Activated CD8-positive, alpha-beta memory T cell treated with anti-CD3 and anti-CD28 coated beads, Interleukin-2, amount 10 ng/mL, durations not matched to agents 7 days and 5 days (primary cell): ENCODE results near the gene ZNF618. TPM values are rescaled to one million over a fixed set of nuclear protein-coding genes. Genes with fewer than 3 reads are reported as not detected.

Source experiments
- ATAC-seq: fragments of 150-1000 bp; cut with Tn5 transposase; one replicate; pipeline ENCODE4 v1.10.0; 2021; ENCODE audit warnings: moderate library complexity
- CTCF ChIA-PET: fragments of 350-600 bp; sonication (Branson Sonifier 250); formaldehyde crosslinking; loops from one replicate; lab custom pipeline; 2021; ENCODE audit warnings: antibody characterized with exemption; lab: Charles Lee
- DNase-seq: peaks from one replicate; pipeline ENCODE4 v3.0.0-alpha.2; 2020
- H3K27ac Mint-ChIP-seq: one replicate; pipeline ENCODE4 v1.8.0; 2021; ENCODE audit warnings: mild to moderate bottlenecking, mixed read lengths
- H3K27me3 Mint-ChIP-seq: one replicate; pipeline ENCODE4 v1.8.0; 2021; ENCODE audit warnings: mixed read lengths
- H3K36me3 Mint-ChIP-seq: one replicate; pipeline ENCODE4 v1.8.0; 2021; ENCODE audit warnings: mild to moderate bottlenecking, mixed read lengths
- H3K4me1 Mint-ChIP-seq: one replicate; pipeline ENCODE4 v1.8.0; 2021; ENCODE audit warnings: mixed read lengths
- H3K4me3 Mint-ChIP-seq: one replicate; pipeline ENCODE4 v1.8.0; 2021; ENCODE audit warnings: mild to moderate bottlenecking, moderate library complexity, mixed read lengths
- H3K9me3 Mint-ChIP-seq: one replicate; pipeline ENCODE4 v1.8.0; 2022; ENCODE audit warnings: low read depth, mixed read lengths
- total RNA-seq, 2 experiments: library from RNA; stranded (reverse); gene quantifications; one replicate each; pipeline ENCODE4 v1.2.3, GENCODE V29; 2021

ZNF618 gene
- total RNA-seq, 2 experiments from 2014 or later: 0.54 to 0.79 TPM

DNA sequence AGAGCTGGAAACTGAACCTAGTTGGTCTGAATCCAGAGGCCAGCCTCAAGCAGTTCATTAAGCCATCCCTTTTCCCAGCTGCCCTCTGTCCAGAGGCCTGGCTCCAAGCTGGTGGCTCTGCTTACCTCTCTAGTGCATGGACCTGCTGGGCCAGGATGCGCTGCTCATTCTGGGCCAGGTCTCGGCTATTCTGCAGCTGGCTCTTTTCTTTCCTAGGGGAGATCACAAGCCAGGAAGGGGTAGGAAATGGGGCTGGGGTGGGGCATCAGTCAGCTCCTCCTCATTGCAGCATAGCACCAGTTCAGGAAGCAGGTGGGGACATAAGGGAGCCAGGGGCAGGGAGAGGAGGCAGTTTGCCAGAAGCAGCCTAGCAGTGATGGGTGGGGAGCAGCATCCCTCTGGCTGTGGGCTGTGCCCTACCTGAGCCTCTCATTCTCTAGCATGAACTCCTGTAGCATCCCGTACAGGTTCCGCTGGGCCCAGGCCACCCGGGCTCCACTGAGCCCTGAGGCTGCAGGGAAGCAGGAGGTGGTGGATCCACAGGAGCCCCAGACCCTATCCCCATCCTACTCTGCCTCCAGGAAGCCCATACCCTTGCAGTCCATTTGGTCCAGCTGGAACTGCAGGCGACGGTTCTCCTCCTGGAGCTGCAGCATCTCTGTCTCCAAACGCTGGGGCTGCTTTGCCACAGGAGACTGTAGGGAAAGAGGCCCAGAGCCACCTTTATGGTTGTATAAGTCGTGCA, 217.8 kb downstream of the ZNF618 start:
- Mint-ChIP-seq H3K4me1 (no peaks in the 10 kb centered on the region), H3K9me3 (no peaks in the 10 kb centered on the region), H3K27ac (no peak overlapping the region), H3K36me3 (no peaks in the 10 kb centered on the region), H3K27me3 (peaks cover 24% of the 10 kb centered on the region), H3K4me3 (no peak overlapping the region)
- no peak for DNase-seq
- CTCF ChIA-PET: interaction anchor here (0.6 to 2.6 kb wide), 2 partner anchors 11 to 180 kb away, joined by 3 to 11 read pairs; no protein-coding TSS in a partner anchor
- ATAC-seq: no peak

DNA sequence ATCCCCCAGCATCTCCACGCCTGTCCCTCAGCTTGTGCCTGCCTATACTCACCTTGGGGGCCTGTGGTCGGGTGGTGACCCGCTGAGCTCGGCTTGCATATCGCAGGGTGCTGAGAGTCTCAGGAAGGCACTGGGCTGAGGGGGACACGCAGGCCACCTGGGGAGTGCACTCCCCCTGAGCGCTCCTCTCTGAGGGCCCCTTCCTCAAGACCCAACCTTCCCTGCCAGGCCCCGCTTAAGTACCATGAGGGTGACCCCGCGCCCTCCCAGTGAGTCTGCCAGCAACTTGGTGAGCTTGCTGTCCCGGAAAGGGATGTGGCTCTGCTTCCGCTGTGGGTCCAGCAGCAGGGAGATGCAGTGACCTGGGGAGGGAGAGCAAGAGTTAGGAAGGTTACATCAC, 218.9 kb downstream of the ZNF618 start:
- ATAC-seq (no peak), DNase-seq (no peak)
- Mint-ChIP-seq H3K4me1 (no peaks in the 10 kb centered on the region), H3K27me3 (peaks cover 31% of the 10 kb centered on the region), H3K9me3 (no peaks in the 10 kb centered on the region), H3K27ac (no peak overlapping the region), H3K4me3 (no peak overlapping the region), H3K36me3 (no peaks in the 10 kb centered on the region)
- CTCF ChIA-PET: interaction anchor here (1.8 to 3.2 kb wide), 3 partner anchors 12 to 196 kb away, joined by 6 to 13 read pairs (median 11); no protein-coding TSS in a partner anchor

DNA sequence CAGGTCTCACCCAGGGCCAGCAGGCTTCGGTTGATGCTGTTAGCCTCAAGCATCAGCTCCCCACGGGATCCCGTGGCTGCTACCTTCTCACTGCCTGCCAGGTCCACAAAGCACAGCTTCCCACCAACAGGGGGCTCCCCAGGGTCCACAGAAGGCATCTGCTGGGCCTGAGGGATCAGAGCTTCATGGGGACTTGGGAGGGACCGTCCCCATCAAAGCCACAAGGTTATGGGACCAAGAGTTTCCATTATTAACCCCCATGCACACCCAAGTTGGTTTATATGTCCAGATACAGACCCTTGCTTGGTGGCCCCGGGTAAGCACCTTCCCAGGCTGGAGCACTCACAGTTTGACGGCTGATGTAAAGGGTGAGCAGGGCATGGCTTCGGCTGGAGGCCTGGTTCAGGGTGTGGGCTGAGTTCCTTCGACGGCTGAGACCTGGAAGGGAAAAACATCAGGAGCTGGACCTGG, 220.0 kb downstream of the ZNF618 start:
- CTCF ChIA-PET: interaction anchor here (1.8 to 3.2 kb wide), 2 partner anchors 13 to 195 kb away, joined by 6 to 13 read pairs; no protein-coding TSS in a partner anchor
- no peaks in the 10 kb centered on the region for H3K36me3 Mint-ChIP-seq
- H3K4me1 Mint-ChIP-seq: no peaks in the 10 kb centered on the region
- ATAC-seq (no peak), DNase-seq (no peak)
- no peak overlapping the region for H3K4me3 Mint-ChIP-seq
- H3K27me3 Mint-ChIP-seq: peaks cover 32% of the 10 kb centered on the region
- H3K9me3 Mint-ChIP-seq: no peaks in the 10 kb centered on the region
- no peak overlapping the region for H3K27ac Mint-ChIP-seq

DNA sequence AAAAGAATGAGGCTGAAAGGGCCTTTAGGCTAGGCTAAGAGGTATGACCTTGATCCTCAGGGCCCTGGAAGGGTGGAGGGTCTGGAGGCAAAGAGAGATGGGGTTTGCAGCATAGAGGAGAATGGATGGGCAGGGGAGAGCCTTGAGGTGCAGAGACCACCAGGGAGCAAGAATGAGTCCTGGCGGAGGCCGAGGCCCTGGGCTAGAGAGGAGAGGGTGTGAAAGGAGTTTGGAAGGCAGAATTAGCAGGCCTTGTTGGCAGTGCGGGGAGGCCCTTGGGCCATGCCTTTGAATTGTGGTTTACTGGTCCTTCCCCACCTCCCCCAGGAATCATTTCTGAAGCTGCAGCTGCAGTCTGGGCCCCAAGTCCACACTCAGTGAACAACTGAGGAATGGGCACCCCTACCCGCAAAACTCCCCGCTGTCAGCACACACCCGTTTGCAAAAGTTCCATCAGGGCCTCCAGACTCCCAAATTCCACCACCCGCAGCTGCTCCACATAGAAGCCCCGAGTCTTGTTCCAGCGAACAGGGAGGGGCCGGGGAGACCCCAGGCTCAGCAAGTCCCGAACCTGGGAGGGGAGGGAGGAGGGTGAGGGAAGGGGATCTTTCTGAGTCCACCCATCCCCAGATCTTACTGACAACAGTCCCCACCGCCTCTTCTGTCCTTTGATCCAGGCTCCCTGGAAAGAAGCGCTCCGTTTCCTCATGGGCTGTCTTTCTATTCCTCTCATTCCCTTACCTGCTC, 220.9 kb downstream of the ZNF618 start:
- Mint-ChIP-seq H3K27me3 (peaks cover 35% of the 10 kb centered on the region), H3K4me1 (no peaks in the 10 kb centered on the region), H3K36me3 (no peaks in the 10 kb centered on the region), H3K27ac (no peak overlapping the region), H3K9me3 (peaks cover 3% of the 10 kb centered on the region), H3K4me3 (no peak overlapping the region)
- ATAC-seq: no peak
- CTCF ChIA-PET: interaction anchor here (1.8 to 3.2 kb wide), 2 partner anchors 14 to 194 kb away, joined by 6 to 13 read pairs; no protein-coding TSS in a partner anchor
- DNase-seq: no peak

DNA sequence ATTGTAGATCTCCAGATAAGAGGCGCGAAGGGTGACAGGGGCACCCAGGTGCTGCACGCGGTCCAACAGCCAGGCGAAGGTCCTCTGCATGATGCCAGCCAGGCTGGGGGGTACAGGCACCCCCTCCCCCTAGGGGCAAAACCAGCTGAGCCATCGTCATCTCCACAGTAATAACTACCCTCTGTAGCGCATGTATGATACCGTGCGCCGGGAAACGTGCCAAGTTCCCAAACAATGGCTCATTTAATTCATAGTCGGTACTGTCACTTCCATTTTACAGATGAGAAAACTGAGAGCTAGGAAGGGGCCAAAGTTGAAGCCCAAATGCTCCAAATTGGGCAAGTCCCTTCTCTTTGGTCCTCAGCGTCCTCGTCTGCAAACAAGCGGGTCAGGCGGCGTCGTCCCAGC, 221.5 kb downstream of the ZNF618 start:
- DNase-seq (no peak), ATAC-seq (no peak)
- CTCF ChIA-PET: interaction anchor here (3.2 kb wide), 1 partner anchor 15 kb away, joined by 13 read pairs; no protein-coding TSS in a partner anchor
- H3K4me3 Mint-ChIP-seq: no peak overlapping the region
- peaks cover 3% of the 10 kb centered on the region for H3K9me3 Mint-ChIP-seq
- no peaks in the 10 kb centered on the region for H3K36me3 Mint-ChIP-seq
- H3K27ac Mint-ChIP-seq: no peak overlapping the region
- H3K27me3 Mint-ChIP-seq: peaks cover 35% of the 10 kb centered on the region
- no peaks in the 10 kb centered on the region for H3K4me1 Mint-ChIP-seq

DNA sequence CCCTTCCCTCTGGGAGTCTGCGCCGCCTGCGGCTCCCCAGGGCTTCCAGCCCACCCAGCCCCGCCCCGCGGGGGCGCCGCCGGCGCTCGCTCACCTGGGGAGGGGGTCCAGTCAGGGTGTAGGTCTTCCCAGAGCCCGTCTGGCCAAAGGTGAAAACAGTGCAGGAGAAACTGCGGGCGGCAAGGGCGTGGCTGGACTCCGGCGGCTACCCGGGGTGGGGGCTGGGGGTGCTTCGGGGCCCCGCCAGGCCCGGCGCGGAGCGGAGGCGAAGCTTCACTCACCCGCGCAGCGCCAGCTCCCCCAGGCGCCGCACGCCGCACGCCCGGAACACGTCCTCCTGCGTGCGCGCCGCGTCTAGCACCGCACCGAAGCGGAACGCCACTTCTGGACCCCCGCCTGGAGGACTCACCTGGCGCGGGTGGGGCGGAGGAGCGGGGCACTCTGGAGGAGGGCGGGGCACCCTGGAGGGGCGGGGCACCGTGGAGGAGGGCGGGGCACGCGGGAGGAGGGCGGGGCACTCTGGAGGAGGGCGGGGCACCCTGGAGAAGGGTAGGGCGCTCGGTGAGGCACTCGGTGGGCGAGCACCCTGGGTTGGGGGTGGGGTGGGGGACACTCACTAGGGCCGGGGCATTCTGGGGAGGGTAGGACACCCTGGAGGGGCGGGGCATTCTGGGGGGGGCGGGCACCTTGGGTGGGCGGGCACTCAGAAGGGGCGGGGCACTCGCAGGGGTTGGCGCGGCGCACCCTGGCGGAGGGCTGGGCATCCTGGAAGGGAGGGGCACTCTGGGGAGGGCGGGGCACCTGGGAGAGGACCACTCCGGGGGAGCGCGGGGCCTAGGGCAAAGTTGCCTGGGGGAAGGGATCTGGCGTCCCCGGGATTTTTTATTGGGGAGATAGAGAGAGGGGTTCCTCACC, 222.2 kb downstream of the ZNF618 start:
- H3K9me3 Mint-ChIP-seq: peaks cover 3% of the 10 kb centered on the region
- ATAC-seq (peak; percentile 72), DNase-seq (peak; percentile 44)
- no peaks in the 10 kb centered on the region for H3K4me1 Mint-ChIP-seq
- H3K27me3 Mint-ChIP-seq: peaks cover 35% of the 10 kb centered on the region
- H3K36me3 Mint-ChIP-seq: no peaks in the 10 kb centered on the region
- H3K4me3 Mint-ChIP-seq: no peak overlapping the region
- CTCF ChIA-PET: interaction anchor here (1.1 to 3.2 kb wide), 2 partner anchors 15 kb away, joined by 3 to 13 read pairs; no protein-coding TSS in a partner anchor
- H3K27ac Mint-ChIP-seq: no peak overlapping the region

DNA sequence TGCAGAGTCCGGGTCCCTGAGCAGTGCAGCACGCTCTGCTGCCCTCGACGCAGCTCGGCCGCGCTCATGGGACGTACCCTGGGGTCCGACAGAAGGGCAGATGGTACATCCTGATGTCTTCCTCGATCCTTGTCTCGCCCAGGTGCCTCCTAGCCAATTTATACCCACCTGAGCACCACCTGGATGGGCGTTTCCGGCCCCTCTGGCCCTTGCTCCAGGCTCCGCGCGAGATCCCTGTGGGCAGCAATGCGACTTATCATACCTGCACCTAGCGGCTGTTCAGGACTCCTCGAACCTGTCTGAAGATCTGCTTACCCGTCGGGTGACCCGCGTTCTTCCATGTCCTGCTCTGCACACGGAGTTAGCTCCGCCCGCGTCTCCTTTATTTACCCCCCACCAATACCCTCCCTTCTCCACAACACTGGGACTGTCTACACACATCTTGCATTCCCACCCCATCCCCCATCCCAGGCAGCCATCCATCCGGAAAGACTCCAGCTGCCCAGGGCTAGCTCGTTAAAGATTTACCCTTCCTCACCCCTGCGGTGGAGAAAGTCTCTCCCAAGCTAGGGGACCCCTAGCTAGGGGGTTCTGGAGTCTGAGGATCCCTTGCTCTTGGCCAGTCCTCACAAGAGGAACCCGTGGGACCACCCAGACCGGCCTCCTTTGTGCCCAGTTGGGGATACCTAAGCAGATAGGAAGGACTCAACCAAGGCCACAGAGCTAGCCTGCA, 223.0 kb downstream of the ZNF618 start, which contains the start of gene KIF12:
KIF12 (minus strand) TSS at position 357 of the 733 bp plus-strand sequence; CDS start at position 341, 16 bp downstream.
- CTCF ChIA-PET: interaction anchor here (1.1 kb wide), 2 partner anchors 9 to 16 kb away, joined by 3 to 4 read pairs; no protein-coding TSS in a partner anchor
- peaks cover 3% of the 10 kb centered on the region for H3K9me3 Mint-ChIP-seq

DNA sequence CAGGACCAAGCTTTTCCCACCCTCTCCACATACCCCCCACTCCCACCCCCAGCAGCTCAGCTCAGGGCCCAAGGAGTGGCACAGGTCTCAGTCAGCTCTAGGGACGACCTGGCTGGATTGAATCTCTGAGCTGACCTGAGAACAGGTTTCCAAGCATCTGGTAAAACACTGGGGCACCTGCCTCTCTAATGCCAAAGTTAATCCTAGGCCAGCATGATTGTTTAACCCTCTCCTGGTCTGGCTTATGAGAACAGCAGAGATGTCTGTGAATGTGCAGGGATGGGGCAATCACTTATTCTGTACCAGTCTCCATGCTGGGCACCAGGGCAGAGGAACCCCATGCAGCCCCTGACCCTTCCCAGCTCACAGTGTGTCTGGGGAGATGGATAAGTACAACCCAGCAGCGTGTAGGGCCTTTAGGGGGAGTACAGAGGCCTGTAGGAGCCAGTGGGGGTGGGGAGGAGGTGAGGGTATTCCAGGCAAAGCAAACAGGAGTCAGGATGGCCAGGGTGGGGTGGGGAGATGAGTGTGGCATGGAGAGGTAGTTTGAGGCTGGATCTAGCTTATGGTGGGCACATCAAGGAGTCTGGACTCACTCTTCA, 223.7 kb downstream of the ZNF618 start:
- Mint-ChIP-seq H3K4me1 (no peaks in the 10 kb centered on the region), H3K36me3 (no peaks in the 10 kb centered on the region), H3K4me3 (no peak overlapping the region), H3K27me3 (peaks cover 42% of the 10 kb centered on the region), H3K9me3 (peaks cover 3% of the 10 kb centered on the region), H3K27ac (no peak overlapping the region)
- ATAC-seq (no peak), DNase-seq (no peak)
- CTCF ChIA-PET: interaction anchor here (1.1 to 4.3 kb wide), 2 partner anchors 8 to 17 kb away, joined by 4 to 18 read pairs; no protein-coding TSS in a partner anchor

More for the DNA sequence above, 223.0 kb downstream of the ZNF618 start, which contains the start of gene KIF12:
- ATAC-seq: no peak
- no peak for DNase-seq
- peaks cover 37% of the 10 kb centered on the region for H3K27me3 Mint-ChIP-seq
- H3K36me3 Mint-ChIP-seq: no peaks in the 10 kb centered on the region
- H3K27ac Mint-ChIP-seq: no peak within 1 kb of the TSS
- no peak within 1 kb of the TSS for H3K4me3 Mint-ChIP-seq
- H3K4me1 Mint-ChIP-seq: no peaks in the 10 kb centered on the region

DNA sequence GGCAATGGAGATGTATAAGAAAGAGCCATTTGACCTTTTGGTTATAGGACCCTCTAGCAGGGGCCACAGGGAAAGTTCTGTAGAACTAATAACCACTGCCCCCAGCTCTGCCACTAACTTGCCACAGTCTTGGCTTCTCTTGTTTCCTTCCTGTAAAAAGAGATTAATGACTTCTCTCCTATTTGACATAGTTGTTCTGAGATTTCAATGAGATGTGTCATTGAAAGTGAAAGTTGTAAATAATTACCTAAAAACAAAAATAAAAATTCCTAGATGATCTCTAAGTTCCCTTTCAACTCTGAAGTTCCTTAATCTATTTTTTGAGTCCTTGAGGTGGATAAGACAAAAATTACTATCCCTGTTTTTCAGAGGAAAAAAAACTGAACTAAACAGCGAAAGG, 224.4 kb downstream of the ZNF618 start:
- Mint-ChIP-seq H3K27me3 (peaks cover 48% of the 10 kb centered on the region), H3K9me3 (peaks cover 3% of the 10 kb centered on the region), H3K4me1 (no peaks in the 10 kb centered on the region), H3K4me3 (no peak overlapping the region), H3K27ac (no peak overlapping the region), H3K36me3 (no peaks in the 10 kb centered on the region)
- no peak for ATAC-seq
- no peak for DNase-seq
- CTCF ChIA-PET: interaction anchor here (4.3 kb wide), 1 partner anchor 18 kb away, joined by 18 read pairs; no protein-coding TSS in a partner anchor

DNA sequence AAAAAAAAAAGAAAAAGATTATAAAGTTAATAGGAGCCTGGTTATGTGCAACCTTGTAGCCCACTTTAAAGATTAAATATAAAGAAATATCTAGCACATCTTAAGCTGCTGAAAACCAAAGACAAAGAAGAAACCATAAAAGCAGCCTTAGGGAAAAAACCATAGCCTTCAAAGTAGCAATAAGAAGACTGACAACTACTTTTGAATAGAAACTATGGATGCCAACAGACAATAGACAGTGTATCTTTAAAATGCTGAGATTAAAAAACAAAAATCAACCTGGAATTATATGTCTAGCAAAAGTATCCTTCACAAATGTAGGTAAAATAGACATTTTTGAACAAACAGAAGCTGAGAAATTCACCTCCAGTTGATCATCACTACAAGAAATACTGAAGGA, 226.4 kb downstream of the ZNF618 start:
- H3K36me3 Mint-ChIP-seq: no peaks in the 10 kb centered on the region
- peaks cover 3% of the 10 kb centered on the region for H3K9me3 Mint-ChIP-seq
- DNase-seq (no peak), ATAC-seq (no peak)
- no peaks in the 10 kb centered on the region for H3K4me1 Mint-ChIP-seq
- H3K4me3 Mint-ChIP-seq: no peak overlapping the region
- CTCF ChIA-PET: interaction anchor here (1.5 to 4.3 kb wide), 2 partner anchors 20 to 189 kb away, joined by 8 to 18 read pairs; no protein-coding TSS in a partner anchor
- peaks cover 42% of the 10 kb centered on the region for H3K27me3 Mint-ChIP-seq
- no peak overlapping the region for H3K27ac Mint-ChIP-seq

DNA sequence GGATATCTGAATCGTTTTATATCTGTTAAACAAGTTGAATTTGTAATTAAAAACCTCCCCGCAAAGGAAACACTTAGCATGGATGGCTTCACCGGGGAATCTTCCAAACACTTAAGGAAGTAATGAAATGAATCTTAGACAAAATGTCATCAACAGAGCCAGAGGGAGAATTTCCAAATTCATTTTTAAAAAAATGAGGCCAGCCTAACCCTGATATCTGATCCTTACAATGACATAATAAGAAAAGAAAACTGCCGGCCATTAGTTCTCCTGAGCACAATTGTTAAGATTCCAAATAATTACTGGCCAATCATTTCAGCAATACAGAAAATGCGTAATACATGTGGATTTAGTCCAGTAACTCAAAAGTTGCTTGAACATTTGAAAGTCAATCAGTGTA, 229.1 kb downstream of the ZNF618 start:
- CTCF ChIA-PET: no interaction called here

More for the DNA sequence above, 229.1 kb downstream of the ZNF618 start:
- no peak for ATAC-seq
- Mint-ChIP-seq H3K27ac (no peak overlapping the region), H3K9me3 (peaks cover 3% of the 10 kb centered on the region), H3K4me3 (no peak overlapping the region), H3K27me3 (peaks cover 29% of the 10 kb centered on the region), H3K36me3 (no peaks in the 10 kb centered on the region), H3K4me1 (no peaks in the 10 kb centered on the region)
- DNase-seq: no peak
